Upper lobe of left lung (tissue), 4 donors: Measurements from ENCODE around the gene OLAH.

Source experiments
- CTCF ChIP-seq, 6 experiments: fragments of 450-650 bp in 4 of 6; fragments of 200-600 bp in 2 of 6; sonication (generic) in 2 of 6; IDR thresholded peaks; one replicate each; pipeline ENCODE4 v1.5.1; 2016 to 2019; ENCODE audit warnings: antibody characterized with exemption in 6 of 6
- EP300 ChIP-seq, 4 donors: sonication (generic); formaldehyde crosslinking; IDR thresholded peaks; one replicate each; pipeline ENCODE4 v1.5.1; 2017; ENCODE audit warnings: antibody characterized with exemption in 4 of 4, control low read depth in 2 of 4
- POLR2AphosphoS5 ChIP-seq, 2 donors: sonication (generic); formaldehyde crosslinking; IDR thresholded peaks; one replicate each; pipeline ENCODE4 v1.5.1; 2017; ENCODE audit warnings: antibody characterized with exemption in 2 of 2

- no peak for TF ChIP-seq CTCF (IDR thresholded peaks at IDR 0.05)
- no peak for TF ChIP-seq EP300 (IDR thresholded peaks at IDR 0.05)
- TF ChIP-seq POLR2AphosphoS5 (IDR thresholded peaks at IDR 0.05): no peak
Measured at GRCh38 chr10:15049533-15049932, 5.8 kb downstream of the OLAH start.
